Activated T-cell treated with anti-CD3 and anti-CD28 coated beads, Interleukin-2, amount 50 U/mL, for 72 hours (primary cell): Measurements from ENCODE around the gene MIA2. TPM values are rescaled to one million over a fixed set of nuclear protein-coding genes. Genes with fewer than 3 reads are reported as not detected.
"Not testable (repeated sequence)": the region's sequence is repeated elsewhere in the genome, so short reads cannot be mapped to it uniquely, and the experiment has no call there.

Experiments
- ATAC-seq, 2 donors: fragments of 150-1000 bp; cut with Tn5 transposase; replicated peaks in 1 of 2; 2 replicates each; pipeline ENCODE4 v1.10.0; 2021; ENCODE audit warnings: moderate library complexity in 2 of 2, mild to moderate bottlenecking in 1 of 2
- DNase-seq, 2 donors: peaks; one replicate each; pipeline ENCODE4 v3.0.0; 2021 to 2022; ENCODE audit warnings: mixed read lengths in 1 of 2
- H3K27ac Mint-ChIP-seq: one replicate; pipeline ENCODE4 v1.8.0; 2022; ENCODE audit warnings: mild to moderate bottlenecking, moderate library complexity, mixed read lengths
- H3K27me3 Mint-ChIP-seq: one replicate; pipeline ENCODE4 v1.8.0; 2022; ENCODE audit warnings: low read depth, mixed read lengths
- H3K36me3 Mint-ChIP-seq, 2 donors: one replicate each; pipeline ENCODE4 v1.8.0; 2022; ENCODE audit warnings: mixed read lengths in 2 of 2, mild to moderate bottlenecking in 1 of 2; ENCODE audit not compliant: insufficient read depth in 2 of 2
- H3K4me1 Mint-ChIP-seq: one replicate; pipeline ENCODE4 v1.8.0; 2022; ENCODE audit warnings: low read depth, mixed read lengths
- H3K4me3 Mint-ChIP-seq, 2 donors: one replicate each; pipeline ENCODE4 v1.8.0; 2022; ENCODE audit warnings: mild to moderate bottlenecking in 2 of 2, mixed read lengths in 2 of 2, moderate library complexity in 2 of 2
- H3K9me3 Mint-ChIP-seq, 2 donors: one replicate each; pipeline ENCODE4 v1.8.0; 2022; ENCODE audit warnings: mixed read lengths in 2 of 2
- total RNA-seq, 2 donors: library from RNA; stranded (reverse); gene quantifications; one replicate each; pipeline ENCODE4 v1.2.3, GENCODE V29; 2022

MIA2 gene
- total RNA-seq, 2 donors from 2014 or later: 54.5 to 56.7 TPM

- Mint-ChIP-seq H3K4me1 (peaks cover 18% of the 10 kb centered on the region), H3K4me3 (no peak overlapping the region), H3K27me3 (no peaks in the 10 kb centered on the region), H3K9me3 (peaks cover 3% of the 10 kb centered on the region in 2 donors), H3K27ac (no peak overlapping the region), H3K36me3 (no peaks in the 10 kb centered on the region)
- ATAC-seq: no peak
- no peak for DNase-seq
These were observed 14.6 kb upstream of the MIA2 start for GRCh38 chr14:39219075-39219499.

- DNase-seq, H3K27ac Mint-ChIP-seq, H3K27me3 Mint-ChIP-seq, H3K4me3 Mint-ChIP-seq, H3K9me3 Mint-ChIP-seq, H3K36me3 Mint-ChIP-seq, ATAC-seq: not testable (repeated sequence)
- peaks cover 18% of the 10 kb centered on the region for H3K4me1 Mint-ChIP-seq
These were observed 13.2 kb upstream of the MIA2 start for GRCh38 chr14:39220473-39220872.

DNA sequence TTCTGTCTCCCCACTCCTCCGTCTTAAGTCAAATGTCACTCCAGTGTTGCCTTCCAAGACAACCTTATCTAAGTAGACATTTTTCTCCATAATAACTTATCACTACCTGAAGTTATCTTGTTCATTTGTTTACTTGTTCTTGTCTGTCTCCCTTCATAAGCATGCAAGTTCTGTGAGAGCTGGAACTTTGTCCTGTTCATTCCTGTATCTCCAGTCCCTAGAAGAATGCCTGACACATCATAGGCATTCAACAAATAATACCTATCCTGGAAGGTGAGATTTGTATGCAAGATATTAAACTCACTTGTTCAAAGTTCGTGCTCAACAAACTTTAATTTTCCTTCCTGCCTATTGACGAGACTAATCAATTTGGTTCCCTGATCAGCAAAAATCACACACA is 5.7 kb upstream of the MIA2 start:
- ATAC-seq (no peak), DNase-seq (no peak)
- Mint-ChIP-seq H3K27me3 (no peaks in the 10 kb centered on the region), H3K9me3 (no peaks in the 10 kb centered on the region), H3K27ac (peak overlapping the region; percentile 99), H3K36me3 (no peaks in the 10 kb centered on the region), H3K4me1 (peaks cover 48% of the 10 kb centered on the region), H3K4me3 (peak overlapping the region in 1 of 2 donors; percentile 86)

- H3K9me3 Mint-ChIP-seq: no peaks in the 10 kb centered on the region
- peak overlapping the region; percentile 68 to 86 for H3K4me3 Mint-ChIP-seq
- H3K4me1 Mint-ChIP-seq: peaks cover 50% of the 10 kb centered on the region
- no peaks in the 10 kb centered on the region for H3K27me3 Mint-ChIP-seq
- DNase-seq: peak in 1 of 2 donors; percentile 4
- H3K36me3 Mint-ChIP-seq: no peaks in the 10 kb centered on the region
- peak overlapping the region; percentile 99 for H3K27ac Mint-ChIP-seq
- no peak for ATAC-seq
These were observed 5.0 kb upstream of the MIA2 start for GRCh38 chr14:39228509-39229221.

DNA sequence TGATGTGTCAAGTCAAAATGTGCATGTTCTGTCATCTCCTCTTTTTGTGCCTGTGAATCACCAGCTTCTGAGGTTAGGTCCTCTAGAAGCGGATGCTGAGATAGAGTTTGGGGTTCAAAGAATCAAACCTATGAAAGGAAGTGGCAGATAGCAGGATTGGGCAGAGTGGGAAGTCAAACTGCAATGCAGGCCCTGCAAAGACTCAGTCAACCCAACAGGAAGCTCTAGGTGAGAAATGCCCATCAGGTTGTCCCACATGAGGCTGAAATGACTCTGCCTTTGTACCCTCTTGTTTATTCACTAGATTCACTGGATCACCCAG is 4.5 kb upstream of the MIA2 start:
- Mint-ChIP-seq H3K27ac (peak overlapping the region; percentile 99), H3K4me1 (peaks cover 50% of the 10 kb centered on the region), H3K4me3 (peak overlapping the region; percentile 69 to 86), H3K9me3 (no peaks in the 10 kb centered on the region), H3K36me3 (no peaks in the 10 kb centered on the region), H3K27me3 (no peaks in the 10 kb centered on the region)
- peak; percentile 96 for ATAC-seq
- peak; percentile 70 to 81 for DNase-seq

DNA sequence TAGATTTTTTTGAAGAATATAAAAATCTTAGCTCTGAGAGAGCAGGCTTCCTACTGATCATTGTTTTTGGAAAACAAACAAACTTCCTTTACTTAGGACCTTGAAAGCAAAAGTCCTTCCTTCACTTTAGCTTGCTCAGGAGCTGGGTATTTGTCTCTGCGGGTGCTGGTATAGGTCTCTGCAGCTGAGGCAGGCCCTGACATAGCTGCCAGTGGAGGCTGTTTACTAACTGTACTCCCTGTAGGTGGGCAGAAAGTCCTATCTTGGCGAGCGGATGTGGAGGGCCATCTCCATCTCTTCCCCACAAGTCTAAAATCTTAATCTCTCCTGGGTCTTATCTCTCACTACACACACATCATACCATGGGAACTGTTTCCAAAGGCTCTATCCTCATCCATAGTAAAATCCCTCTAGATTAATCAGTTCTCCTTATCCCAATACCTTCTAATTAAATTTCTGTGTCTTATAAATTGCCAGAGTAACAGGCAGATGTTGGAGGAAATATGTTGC is 4.1 kb upstream of the MIA2 start:
- peak; percentile 8 to 13 for DNase-seq
- Mint-ChIP-seq H3K36me3 (no peaks in the 10 kb centered on the region), H3K27ac (peak overlapping the region; percentile 99), H3K27me3 (no peaks in the 10 kb centered on the region), H3K4me3 (peak overlapping the region; percentile 54 to 69), H3K4me1 (peaks cover 50% of the 10 kb centered on the region), H3K9me3 (no peaks in the 10 kb centered on the region)
- peak; percentile 25 to 36 for ATAC-seq

DNA sequence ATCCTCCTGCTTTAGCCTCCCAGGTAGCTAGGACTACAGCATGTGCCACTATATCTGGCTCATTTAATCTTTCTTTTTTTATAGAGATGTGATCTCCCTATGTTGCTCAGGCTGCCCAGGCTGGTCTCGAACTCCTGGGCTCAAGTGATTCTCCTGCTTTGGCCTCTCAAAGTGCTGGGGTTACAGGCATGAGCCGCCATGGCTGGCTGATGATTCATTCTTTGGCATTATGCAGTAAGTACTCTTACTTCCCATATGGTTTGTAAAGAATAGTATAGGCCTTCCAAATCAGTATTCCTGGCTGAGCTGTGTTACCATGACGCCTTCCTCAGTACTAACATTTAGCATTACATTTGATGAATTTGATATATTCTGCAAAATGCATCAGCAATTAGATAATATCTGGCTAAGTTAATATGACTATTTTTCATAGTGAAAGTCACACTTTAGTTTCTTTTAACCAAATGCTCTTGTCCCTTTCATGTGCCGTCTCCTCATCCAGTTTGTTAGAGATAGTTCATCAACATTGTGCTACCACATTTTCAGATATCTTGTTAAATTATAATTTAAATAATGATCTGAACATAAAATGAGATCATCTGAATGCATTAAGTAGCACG is 3.2 kb upstream of the MIA2 start:
- H3K27me3 Mint-ChIP-seq: no peaks in the 10 kb centered on the region
- no peaks in the 10 kb centered on the region for H3K36me3 Mint-ChIP-seq
- peak overlapping the region; percentile 61 to 71 for H3K4me3 Mint-ChIP-seq
- H3K27ac Mint-ChIP-seq: peak overlapping the region; percentile 86
- DNase-seq: peak; percentile 18 to 29
- peaks cover 50% of the 10 kb centered on the region for H3K4me1 Mint-ChIP-seq
- no peaks in the 10 kb centered on the region for H3K9me3 Mint-ChIP-seq
- no peak for ATAC-seq

- H3K4me1 Mint-ChIP-seq: peaks cover 50% of the 10 kb centered on the region
- not testable (repeated sequence) for H3K27me3 Mint-ChIP-seq
These were observed 1.8 kb upstream of the MIA2 start for GRCh38 chr14:39231751-39232553.

DNA sequence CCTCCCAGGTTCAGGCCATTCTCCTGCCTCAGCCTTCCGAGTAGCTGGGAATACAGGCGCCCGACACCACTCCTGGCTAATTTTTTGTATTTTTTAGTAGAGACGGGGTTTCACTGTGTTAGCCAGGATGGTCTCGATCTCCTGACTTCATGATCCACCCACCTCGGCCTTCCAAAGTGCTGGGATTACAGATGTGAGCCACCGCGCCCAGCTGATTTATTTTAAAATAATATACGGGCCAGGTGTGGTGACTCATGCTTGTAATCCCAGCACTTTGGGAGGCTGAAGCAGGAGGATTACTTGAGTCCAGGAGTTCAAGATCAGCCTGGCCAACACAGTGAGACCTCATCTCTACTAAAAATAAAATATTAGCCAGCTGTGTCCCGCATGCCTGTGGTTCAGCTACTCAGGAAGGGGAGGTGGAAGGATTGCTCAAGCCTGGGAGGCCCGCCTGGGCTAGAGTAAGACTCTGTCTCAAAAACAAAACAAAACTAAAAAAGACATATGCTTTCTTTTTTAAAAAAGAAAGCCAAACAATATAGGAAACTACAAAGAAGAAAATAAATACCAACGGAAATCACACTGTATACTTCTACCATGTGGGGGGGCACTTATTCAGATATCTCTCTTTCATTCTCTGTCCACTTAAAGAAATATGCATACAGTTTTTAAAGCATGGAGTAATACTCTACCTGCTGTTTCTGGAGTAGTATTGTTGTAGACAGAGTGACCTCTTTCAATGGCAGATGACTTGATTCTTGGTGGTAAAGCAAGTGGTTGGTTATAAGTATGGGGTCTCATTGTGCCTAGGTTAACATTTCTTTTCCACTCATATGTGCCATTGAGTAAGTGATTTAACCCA is 930 bp upstream of the MIA2 start:
- H3K27ac Mint-ChIP-seq: peak overlapping the region; percentile 88
- H3K4me1 Mint-ChIP-seq: peaks cover 47% of the 10 kb centered on the region
- H3K9me3 Mint-ChIP-seq: no peaks in the 10 kb centered on the region
- no peaks in the 10 kb centered on the region for H3K27me3 Mint-ChIP-seq
- no peak for DNase-seq
- H3K4me3 Mint-ChIP-seq: peak overlapping the region in 1 of 2 donors; percentile 71
- no peaks in the 10 kb centered on the region for H3K36me3 Mint-ChIP-seq
- ATAC-seq: no peak

More at GRCh38 chr14:39231751-39232553, 1.8 kb upstream of the MIA2 start:
- peak overlapping the region in 1 of 2 donors; percentile 26 for H3K4me3 Mint-ChIP-seq
- DNase-seq: peak; percentile 28 to 48
- H3K9me3 Mint-ChIP-seq, H3K27ac Mint-ChIP-seq, H3K36me3 Mint-ChIP-seq: not testable (repeated sequence)
- ATAC-seq: peak in 1 of 2 donors; percentile 25

DNA sequence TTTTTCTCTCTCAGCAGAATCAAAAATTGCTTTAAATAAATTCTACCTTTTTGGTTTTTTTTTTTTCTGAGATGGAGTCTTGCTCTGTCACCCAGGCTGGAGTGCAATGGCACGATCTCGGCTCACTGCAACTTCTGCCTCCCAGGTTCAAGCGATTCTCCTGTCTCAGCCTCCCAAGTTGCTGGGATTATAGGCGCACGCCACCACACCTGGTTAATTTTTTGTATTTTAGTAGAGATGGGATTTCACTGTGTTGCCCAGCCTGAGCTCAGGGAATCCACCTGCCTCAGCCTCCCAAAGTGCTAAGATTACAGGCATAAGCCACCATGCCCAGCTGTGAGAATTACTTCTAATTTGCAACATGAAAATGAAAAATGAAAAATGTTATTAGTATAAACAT is 1.3 kb downstream of the MIA2 start:
- H3K9me3 Mint-ChIP-seq, H3K4me3 Mint-ChIP-seq, ATAC-seq, H3K36me3 Mint-ChIP-seq, H3K27me3 Mint-ChIP-seq, DNase-seq, H3K27ac Mint-ChIP-seq: not testable (repeated sequence)
- H3K4me1 Mint-ChIP-seq: peaks cover 25% of the 10 kb centered on the region

DNA sequence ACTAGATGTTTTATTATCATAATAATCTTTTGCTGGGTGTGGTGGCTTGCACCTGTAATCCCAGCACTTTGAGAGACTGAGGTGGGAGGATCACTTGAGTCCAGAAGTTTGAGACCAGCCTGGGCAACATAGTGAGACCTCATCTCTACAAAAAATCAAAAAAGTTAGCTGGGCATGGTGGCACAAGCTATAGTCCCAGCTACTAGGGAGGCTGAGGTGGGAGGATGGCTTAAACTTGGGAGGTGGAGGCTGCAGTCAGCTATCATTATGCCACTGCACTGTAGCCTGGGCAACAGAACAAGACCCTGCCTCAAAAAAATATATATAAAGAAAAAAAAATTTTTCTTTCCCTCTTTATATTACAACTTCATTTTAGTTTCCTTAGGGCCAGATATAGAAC is 1.8 kb downstream of the MIA2 start:
- not testable (repeated sequence) for H3K9me3 Mint-ChIP-seq, DNase-seq, H3K4me3 Mint-ChIP-seq, H3K27me3 Mint-ChIP-seq, H3K27ac Mint-ChIP-seq, ATAC-seq, H3K36me3 Mint-ChIP-seq
- peaks cover 21% of the 10 kb centered on the region for H3K4me1 Mint-ChIP-seq

DNA sequence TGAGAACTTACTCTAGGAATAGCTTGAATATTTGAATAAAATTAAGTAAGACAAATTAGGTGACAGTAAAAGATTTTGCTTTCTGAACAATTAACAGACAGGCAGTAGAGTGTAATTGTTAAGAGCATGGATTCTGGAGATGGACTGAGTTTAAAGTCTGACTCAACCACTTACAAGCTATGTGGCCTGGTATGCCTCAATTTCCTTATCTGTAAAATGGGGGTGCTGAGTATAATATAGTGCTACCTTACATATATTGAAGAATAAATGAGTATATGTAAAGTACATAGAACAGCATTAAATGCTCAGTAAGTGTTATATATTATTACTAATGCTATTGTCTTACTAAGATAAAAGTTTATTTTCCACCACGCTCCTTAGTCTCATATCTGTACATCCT is 7.1 kb downstream of the MIA2 start:
- Mint-ChIP-seq H3K4me3 (no peak overlapping the region), H3K27me3 (no peaks in the 10 kb centered on the region), H3K4me1 (no peaks in the 10 kb centered on the region), H3K27ac (no peak overlapping the region), H3K36me3 (no peaks in the 10 kb centered on the region), H3K9me3 (no peaks in the 10 kb centered on the region)
- DNase-seq (no peak), ATAC-seq (no peak)
